ENCODE data around the gene CAPN1. TPM values are rescaled to one million over a fixed set of nuclear protein-coding genes. Genes with fewer than 3 reads are reported as not detected.

The CAPN1 gene
- total and polyA plus RNA-seq, 9 of the 15 experiments (the other 6 are each of a cell fraction or from before 2014, with no cell fraction given): 3.5 to 199 (median 61.6) TPM

GRCh38 chr11:65165410-65166317 lies 16.1 kb upstream of the CAPN1 start:
- DNase-seq (ENCODE audit: extremely low read depth in 1 of 4, low spot score in 3 of 4): no peak
- in situ Hi-C loops (cut with MboI): no loop called here
- Histone ChIP-seq H3K9me1 (ENCODE audit: control insufficient read depth, insufficient read depth, low read length) (no peaks in the 10 kb centered on the region), H3K9ac (ENCODE audit: insufficient read depth in 1 of 2, low read depth in 2 of 2, low read length in 2 of 2) (peak overlapping the region in 1 of 2 experiments; percentile 37; a peak in 1 of 4 replicates), H3K27ac (ENCODE audit: extremely low read depth, low read depth, low read length) (no peak overlapping the region), H3K4me3 (no peak overlapping the region), H3K4me1 (replicated peaks in 1 of 2; ENCODE audit: control insufficient read depth in 2 of 2, insufficient read depth in 2 of 2, low read length in 2 of 2) (peaks cover 18 to 30% of the 10 kb centered on the region in 2 experiments), H2AFZ (ENCODE audit: low read depth, low read length) (peak overlapping the region; percentile 67), H4K20me1 (replicated peaks; ENCODE audit: control insufficient read depth, insufficient read depth, low read length) (no peaks in the 10 kb centered on the region), H3K9me3 (replicated peaks; ENCODE audit: control insufficient read depth, insufficient read depth, low read depth, low read length) (no peaks in the 10 kb centered on the region), H3K79me2 (ENCODE audit: control insufficient read depth, insufficient read depth, low read length) (no peaks in the 10 kb centered on the region; the same call in 2 of the 3 replicates), H3K36me3 (ENCODE audit: control insufficient read depth, insufficient read depth, low read length) (no peaks in the 10 kb centered on the region), H3K4me2 (ENCODE audit: insufficient read depth, low read length) (no peak overlapping the region), H3K27me3 (ENCODE audit: control insufficient read depth in 2 of 2, insufficient read depth in 2 of 2, low read length in 2 of 2) (no peaks in the 10 kb centered on the region; a peak in 1 of 5 replicates)
- BruUV-seq (replicated peaks): no TSS peak
- ATAC-seq: no peak
- ChIA-PET CTCF (ENCODE audit: low intra/inter-chr PET ratio) (no interaction called here), POLR2A (interaction anchor here (0.6 to 1.2 kb wide), 6 partner anchors 9 to 49 kb away, joined by 3 to 7 read pairs (median 4); partner anchors contain the start of genes FAU, MRPL49 and SYVN1)
- no peak for FAIRE-seq
- intact Hi-C loops (cut with micrococcal nuclease): no loop called here
- TF ChIP-seq, protein P1, sequence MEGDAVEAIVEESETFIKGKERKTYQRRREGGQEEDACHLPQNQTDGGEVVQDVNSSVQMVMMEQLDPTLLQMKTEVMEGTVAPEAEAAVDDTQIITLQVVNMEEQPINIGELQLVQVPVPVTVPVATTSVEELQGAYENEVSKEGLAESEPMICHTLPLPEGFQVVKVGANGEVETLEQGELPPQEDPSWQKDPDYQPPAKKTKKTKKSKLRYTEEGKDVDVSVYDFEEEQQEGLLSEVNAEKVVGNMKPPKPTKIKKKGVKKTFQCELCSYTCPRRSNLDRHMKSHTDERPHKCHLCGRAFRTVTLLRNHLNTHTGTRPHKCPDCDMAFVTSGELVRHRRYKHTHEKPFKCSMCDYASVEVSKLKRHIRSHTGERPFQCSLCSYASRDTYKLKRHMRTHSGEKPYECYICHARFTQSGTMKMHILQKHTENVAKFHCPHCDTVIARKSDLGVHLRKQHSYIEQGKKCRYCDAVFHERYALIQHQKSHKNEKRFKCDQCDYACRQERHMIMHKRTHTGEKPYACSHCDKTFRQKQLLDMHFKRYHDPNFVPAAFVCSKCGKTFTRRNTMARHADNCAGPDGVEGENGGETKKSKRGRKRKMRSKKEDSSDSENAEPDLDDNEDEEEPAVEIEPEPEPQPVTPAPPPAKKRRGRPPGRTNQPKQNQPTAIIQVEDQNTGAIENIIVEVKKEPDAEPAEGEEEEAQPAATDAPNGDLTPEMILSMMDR (IDR thresholded peaks at IDR 0.05 in 2 of 3, conservative IDR thresholded peaks at IDR 0.05 in 1 of 3; ENCODE audit: insufficient read depth in 2 of 3, low read depth in 1 of 3, low read length in 3 of 3): no peak
- TF ChIP-seq ZKSCAN3 (CRISPR knock-in tag; IDR thresholded peaks at IDR 0.05) (no peak), PRDM10 (IDR thresholded peaks at IDR 0.05; ENCODE audit: partially characterized antibody) (peak; percentile 52), TBP (optimal IDR thresholded peaks at IDR 0.05; ENCODE audit: low read depth, low read length) (no peak), SETDB1 (IDR thresholded peaks at IDR 0.05; ENCODE audit: low read length) (no peak), SP2 (IDR thresholded peaks at IDR 0.05; ENCODE audit: extremely low read depth, low read depth, low read length, poor library complexity, severe bottlenecking) (no peak), ZZZ3 (IDR thresholded peaks at IDR 0.05) (no peak), ZNF316 (IDR thresholded peaks at IDR 0.05) (peak; percentile 31; the same call in 1 of the 2 replicates)
- 77% methylated on average over 27 of the region's 31 CpGs for WGBS (ENCODE audit: insufficient coverage, low coverage, missing lambda C conversion rate)

Data from K562 (cell line).